Kidney (tissue), 14 donors: ENCODE data around the gene UBE2N. TPM values are rescaled to one million over a fixed set of nuclear protein-coding genes. Genes with fewer than 3 reads are reported as not detected.

ENCODE experiments used
- DNase-seq, 5 donors: peaks; one replicate each; pipeline ENCODE4 v3.0.0-alpha.2; 2013 to 2020
- FAIRE-seq: peaks from 2 replicates; lab custom pipeline; 2012; peaks lifted over from hg19 to GRCh38; lab: Jason Lieb, UNC
- H3K27ac ChIP-seq, 2 donors: one replicate each; pipeline ENCODE4 v1.7.0; 2013; ENCODE audit warnings: low read depth in 2 of 2, low read length in 2 of 2, inconsistent platforms in 1 of 2
- H3K27me3 ChIP-seq: one replicate; pipeline ENCODE4 v1.7.1; 2013; ENCODE audit warnings: low read length, inconsistent platforms; ENCODE audit not compliant: control insufficient read depth, insufficient read depth
- H3K36me3 ChIP-seq, 3 donors: one replicate each; pipeline versions ENCODE4 v1.7.0 to v1.7.1; 2013; ENCODE audit warnings: low read length in 3 of 3, control low read depth in 1 of 3, inconsistent platforms in 1 of 3; ENCODE audit not compliant: insufficient read depth in 3 of 3, control insufficient read depth in 2 of 3
- H3K4me1 ChIP-seq, 3 donors: one replicate each; pipeline versions ENCODE4 v1.7.0 to v1.7.1; 2013; ENCODE audit warnings: low read length in 3 of 3, inconsistent platforms in 1 of 3, low read depth in 1 of 3; ENCODE audit not compliant: control insufficient read depth in 2 of 3, insufficient read depth in 2 of 3
- H3K4me3 ChIP-seq, 3 donors: one replicate each; pipeline versions ENCODE4 v1.7.0 to v1.8.1; 2013; ENCODE audit warnings: low read length in 3 of 3, control low read depth in 1 of 3, inconsistent platforms in 1 of 3
- H3K9ac ChIP-seq, 3 donors: one replicate each; pipeline versions ENCODE4 v1.7.0 to v1.7.1; 2013; ENCODE audit warnings: low read length in 3 of 3, control low read depth in 1 of 3, inconsistent platforms in 1 of 3
- H3K9me3 ChIP-seq, 3 donors: one replicate each; pipeline versions ENCODE4 v1.7.0 to v1.7.1; 2013; ENCODE audit warnings: low read length in 3 of 3, control low read depth in 1 of 3, inconsistent platforms in 1 of 3; ENCODE audit not compliant: control insufficient read depth in 2 of 3, insufficient read depth in 1 of 3
- CTCF ChIP-seq: IDR thresholded peaks from 3 replicates; pipeline ENCODE4 v1.5.1; 2012; ENCODE audit warnings: mild to moderate bottlenecking, moderate library complexity, borderline replicate concordance; ENCODE audit not compliant: insufficient read depth; ENCODE audit errors: extremely low read depth
- intact Hi-C: fragments of 100-400 bp; cut with DNase I; formaldehyde crosslinking; loops from one replicate; pipeline ENCODE4 v1.11.1; 2022
- polyA plus RNA-seq: library from polyadenylated mRNA; stranded (reverse); fragments of 350-450 nt; fragmentation: Illumina TruSeq; extraction: RNeasy Lipid Tissue Mini Kit (QIAGEN cat#74804); gene quantifications from one replicate; pipeline ENCODE4 v1.2.3, GENCODE V29; 2014; ENCODE audit warnings: low read depth, low replicate concordance; ENCODE audit not compliant: insufficient read depth
- total RNA-seq: library from RNA; stranded (reverse); fragmentation: NEBNext Ultra II Directional; extraction: Animal tissue kit (Norgen Biotek cat#: 25700); gene quantifications from one replicate; pipeline ENCODE4 v1.2.1, GENCODE V29; 2021
- donor health status: control.
- donor health status: control.
- donor health status: control.
- donor health status: control.
- donor health status: control.
- donor health status: DM: yes; HTN: yes; CAD: no.
- donor health status: Normal renal cell carcinoma (clear cell type).

UBE2N gene
- total and polyA plus RNA-seq, 2 donors from 2014 or later, result 84.7 to 97.3 TPM

GRCh38 chr12:93360688-93361087 is 81.1 kb downstream of the UBE2N start:
- no peaks in the 10 kb centered on the region for H3K36me3 ChIP-seq
- peaks cover 0 to 5% (median 0%) of the 10 kb centered on the region in 3 donors for H3K4me1 ChIP-seq
- FAIRE-seq (no peak), DNase-seq (no peak)
- no peak overlapping the region for H3K27ac ChIP-seq
- intact Hi-C loops, result no loop called here
- H3K27me3 ChIP-seq, result no peaks in the 10 kb centered on the region
- TF ChIP-seq CTCF, result no peak
- H3K9ac ChIP-seq, result no peak overlapping the region
- H3K9me3 ChIP-seq, result no peaks in the 10 kb centered on the region
- H3K4me3 ChIP-seq, result no peak overlapping the region

DNA sequence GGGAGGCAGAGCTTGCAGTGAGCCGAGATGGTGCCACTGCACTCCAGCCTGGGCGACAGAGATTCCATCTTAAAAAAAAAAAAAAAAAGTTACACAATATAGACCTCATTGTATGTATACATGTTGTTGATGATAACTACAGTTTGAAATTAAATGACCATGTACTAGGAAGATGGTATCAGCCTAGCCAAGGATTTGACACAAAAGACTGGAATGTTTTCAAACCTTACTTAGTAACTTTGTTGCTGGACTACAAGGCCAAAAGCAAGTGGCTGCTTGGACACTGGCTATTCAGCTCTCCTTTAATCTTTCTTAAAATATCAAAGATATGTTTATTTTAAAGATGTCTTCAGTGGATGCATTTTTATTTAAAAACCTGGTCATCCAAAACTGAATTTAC is 82.9 kb downstream of the UBE2N start:
- TF ChIP-seq CTCF, result no peak
- Histone ChIP-seq H3K27me3 (no peaks in the 10 kb centered on the region), H3K4me3 (no peak overlapping the region), H3K9ac (no peak overlapping the region), H3K4me1 (peaks cover 0 to 5% (median 0%) of the 10 kb centered on the region in 3 donors), H3K27ac (no peak overlapping the region), H3K9me3 (no peaks in the 10 kb centered on the region), H3K36me3 (no peaks in the 10 kb centered on the region)
- FAIRE-seq, result no peak
- intact Hi-C loops, result no loop called here
- DNase-seq, result no peak

GRCh38 chr12:93358058-93358457 is 83.7 kb downstream of the UBE2N start:
- no peak for TF ChIP-seq CTCF
- no peak for DNase-seq
- no peak overlapping the region for H3K27ac ChIP-seq

GRCh38 chr12:93356214-93356613 is 85.5 kb downstream of the UBE2N start:
- DNase-seq, result no peak
- H3K4me3 ChIP-seq, result no peak overlapping the region
- H3K36me3 ChIP-seq, result no peaks in the 10 kb centered on the region

More at GRCh38 chr12:93358058-93358457, 83.7 kb downstream of the UBE2N start:
- Histone ChIP-seq H3K4me3 (no peak overlapping the region), H3K9ac (no peak overlapping the region), H3K36me3 (no peaks in the 10 kb centered on the region), H3K27me3 (no peaks in the 10 kb centered on the region), H3K4me1 (peaks cover 0 to 5% (median 0%) of the 10 kb centered on the region in 3 donors), H3K9me3 (no peaks in the 10 kb centered on the region)
- intact Hi-C loops, result no loop called here
- no peak for FAIRE-seq

More at GRCh38 chr12:93356214-93356613, 85.5 kb downstream of the UBE2N start:
- no peak overlapping the region for H3K9ac ChIP-seq
- intact Hi-C loops, result no loop called here
- FAIRE-seq, result no peak
- no peaks in the 10 kb centered on the region for H3K27me3 ChIP-seq
- peaks cover 0 to under 1% (median 0%) of the 10 kb centered on the region in 3 donors for H3K4me1 ChIP-seq
- no peaks in the 10 kb centered on the region for H3K9me3 ChIP-seq
- H3K27ac ChIP-seq, result no peak overlapping the region
- TF ChIP-seq CTCF, result no peak
